GM18867 (cell line): ENCODE data around the gene NOS2.
"Not testable (repeated sequence)": the region's sequence is repeated elsewhere in the genome, so short reads cannot be mapped to it uniquely, and the experiment has no call there.

Experiments
- ATAC-seq: cut with Tn5 transposase; IDR thresholded peaks from one replicate; pipeline ENCODE4 v1.9.1; 2021; ENCODE audit warnings: mild to moderate bottlenecking, moderate library complexity; ENCODE audit not compliant: unreplicated experiment

Gene NOS2

DNA sequence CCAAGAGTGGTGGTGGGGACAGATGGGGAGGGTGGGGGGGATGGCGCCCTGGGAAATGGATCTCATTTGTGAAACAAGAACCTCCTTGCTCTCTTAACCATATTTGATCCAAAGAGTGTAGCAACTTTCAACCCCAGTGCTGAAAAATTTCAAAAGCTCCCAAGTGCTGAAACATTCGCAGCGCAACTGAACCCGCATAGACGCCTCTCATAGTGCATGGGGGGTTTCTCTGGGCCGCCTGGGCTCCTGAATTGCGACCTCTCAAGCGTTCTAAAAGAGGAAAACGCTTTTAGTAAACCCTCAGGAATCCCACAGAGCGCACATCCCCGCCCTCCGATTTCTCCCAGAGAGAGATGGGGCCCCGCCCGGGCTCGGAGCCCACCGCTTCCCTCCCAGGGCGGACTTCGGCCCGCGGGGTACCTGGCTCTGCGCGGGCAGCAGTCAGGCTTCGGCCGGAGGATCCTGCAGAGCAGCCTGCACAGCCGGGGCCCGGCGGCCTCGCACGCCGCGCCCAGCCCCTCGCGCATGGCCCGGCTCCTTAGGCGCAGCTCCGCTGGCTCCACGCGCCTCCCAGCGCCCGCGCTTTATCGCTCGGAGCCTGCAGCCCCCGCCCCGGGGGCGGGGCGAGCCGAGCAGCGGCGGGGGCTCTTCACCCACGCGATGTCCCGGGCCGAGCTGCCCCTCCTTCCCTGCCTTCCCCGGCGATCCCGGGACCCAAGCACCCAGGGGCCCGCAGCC is 7.0 kb downstream of the NOS2 start:
- ATAC-seq = no peak

DNA sequence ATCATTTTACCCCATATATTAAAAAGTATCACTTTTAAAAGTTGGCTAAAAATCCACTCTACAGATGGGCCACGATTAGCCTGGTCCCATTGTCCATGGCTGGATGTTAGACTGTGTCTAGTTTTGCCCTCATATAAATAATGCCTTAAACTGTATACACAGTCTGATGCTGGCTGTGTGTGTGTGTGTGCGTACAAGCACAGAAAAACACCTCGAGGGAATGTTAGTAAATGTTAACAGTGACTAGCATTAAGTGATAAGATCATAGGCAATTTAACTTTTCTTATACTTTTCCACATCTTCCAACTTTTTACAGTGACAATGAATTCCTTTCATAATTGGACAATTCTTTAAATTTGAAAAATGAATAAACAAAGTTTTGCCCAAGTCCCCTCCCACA is 8.2 kb downstream of the NOS2 start:
- ATAC-seq = no peak

DNA sequence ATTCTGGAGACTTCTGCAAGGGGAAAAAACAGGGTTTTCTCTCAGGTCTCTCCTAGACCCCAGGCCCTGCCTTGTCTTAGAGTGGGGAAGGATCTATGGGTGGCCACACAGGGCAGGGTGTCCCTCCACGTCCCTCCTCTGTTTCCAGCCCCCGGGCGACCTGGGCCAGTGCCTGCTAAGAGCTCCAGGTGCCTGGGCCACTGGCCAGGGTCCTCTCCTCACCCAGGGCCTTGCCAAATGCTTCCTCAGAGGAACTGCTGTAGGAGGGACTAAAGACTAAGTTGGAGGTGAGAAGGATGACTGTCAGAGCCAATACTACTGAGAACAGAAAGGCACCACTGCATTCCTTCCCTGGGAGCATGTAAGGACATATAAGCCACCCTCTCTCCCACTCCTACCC is 11.4 kb downstream of the NOS2 start:
- no peak for ATAC-seq

DNA sequence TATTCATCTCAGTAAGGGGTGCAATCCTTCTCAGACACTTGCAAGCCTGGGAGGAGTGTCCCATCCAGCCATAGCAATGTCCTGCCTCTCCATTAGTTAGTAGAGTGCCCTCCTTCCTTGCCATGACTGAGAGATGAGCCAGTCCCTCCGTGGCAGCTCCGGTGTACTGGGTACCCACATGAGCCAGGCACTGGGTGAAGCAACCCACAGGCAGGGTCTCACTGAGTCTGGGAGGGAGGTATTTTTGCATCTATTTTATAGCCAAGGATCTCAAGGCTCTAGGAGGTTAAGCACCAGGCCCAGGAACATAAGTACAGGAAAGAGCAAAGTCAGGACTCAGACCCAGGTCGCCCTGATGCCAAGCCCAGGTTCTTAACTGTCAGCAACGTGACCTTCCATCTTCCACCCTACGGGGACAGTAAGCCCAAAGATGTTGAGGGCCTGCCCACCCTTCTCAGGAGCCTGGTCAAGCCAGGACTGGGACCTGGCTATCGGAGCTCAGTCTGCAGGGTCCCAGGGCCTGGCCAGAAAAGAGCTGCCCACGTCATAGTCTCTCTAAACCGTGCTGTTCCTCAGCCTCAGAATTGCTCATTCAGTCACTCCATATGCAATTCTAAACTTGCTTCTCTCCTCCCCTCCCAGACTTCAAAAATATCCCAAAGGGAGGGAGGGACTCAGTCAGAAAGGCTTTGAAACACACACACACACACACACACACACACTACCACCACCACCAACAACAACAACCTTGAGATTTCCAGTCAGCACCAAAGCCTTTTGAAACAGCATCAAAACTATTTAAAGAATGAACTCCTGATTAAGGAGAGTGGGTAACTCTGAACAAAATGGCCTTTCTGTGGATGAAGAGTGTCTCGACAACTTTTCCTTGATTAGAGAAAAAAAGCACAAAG is 16.6 kb downstream of the NOS2 start:
- no peak for ATAC-seq

DNA sequence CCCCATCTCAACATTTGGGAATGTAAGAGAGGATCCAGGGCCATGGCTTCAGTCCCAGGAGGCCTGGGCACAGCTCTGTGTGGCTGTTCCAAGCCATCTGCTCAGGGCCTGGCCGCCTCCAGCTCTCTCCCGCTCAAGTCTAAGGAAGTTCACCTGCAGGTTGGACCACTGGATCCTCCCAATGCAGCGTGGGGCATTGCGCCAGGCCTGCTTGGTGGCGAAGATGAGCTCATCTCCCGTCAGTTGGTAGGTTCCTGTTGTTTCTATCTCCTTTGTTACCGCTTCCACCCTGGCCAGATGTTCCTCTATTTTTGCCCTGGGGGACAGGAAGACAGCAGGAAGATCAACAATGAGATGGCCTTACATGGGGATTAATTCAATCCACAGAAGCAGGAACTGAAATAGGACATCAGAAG is 17.5 kb downstream of the NOS2 start:
- ATAC-seq = no peak

DNA sequence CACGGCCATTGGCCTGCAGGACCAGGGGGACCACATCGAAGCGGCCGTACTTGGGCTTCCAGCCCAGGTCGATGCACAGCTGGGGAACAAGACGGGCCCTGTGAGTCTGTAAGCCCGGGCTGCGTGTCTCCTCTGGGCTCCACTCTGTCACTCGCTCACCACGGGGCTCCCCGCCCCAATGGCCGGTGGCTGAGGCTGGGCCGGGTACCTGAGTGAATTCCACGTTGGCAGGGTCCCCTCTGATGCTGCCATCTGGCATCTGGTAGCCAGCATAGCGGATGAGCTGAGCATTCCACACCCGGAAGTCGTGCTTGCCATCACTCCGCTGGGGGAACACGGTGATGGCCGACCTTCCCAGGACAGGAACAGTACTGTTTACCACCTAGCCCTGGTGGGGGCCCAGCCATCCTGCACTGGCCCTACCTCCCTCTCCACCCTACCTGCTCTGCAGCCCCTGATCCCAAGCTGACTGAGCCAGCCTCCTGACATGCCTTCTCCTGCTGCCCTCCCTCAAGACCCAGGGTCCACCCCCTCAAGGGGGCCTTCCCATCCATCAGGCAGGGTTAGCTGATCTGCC is 19.4 kb downstream of the NOS2 start:
- ATAC-seq = no peak

DNA sequence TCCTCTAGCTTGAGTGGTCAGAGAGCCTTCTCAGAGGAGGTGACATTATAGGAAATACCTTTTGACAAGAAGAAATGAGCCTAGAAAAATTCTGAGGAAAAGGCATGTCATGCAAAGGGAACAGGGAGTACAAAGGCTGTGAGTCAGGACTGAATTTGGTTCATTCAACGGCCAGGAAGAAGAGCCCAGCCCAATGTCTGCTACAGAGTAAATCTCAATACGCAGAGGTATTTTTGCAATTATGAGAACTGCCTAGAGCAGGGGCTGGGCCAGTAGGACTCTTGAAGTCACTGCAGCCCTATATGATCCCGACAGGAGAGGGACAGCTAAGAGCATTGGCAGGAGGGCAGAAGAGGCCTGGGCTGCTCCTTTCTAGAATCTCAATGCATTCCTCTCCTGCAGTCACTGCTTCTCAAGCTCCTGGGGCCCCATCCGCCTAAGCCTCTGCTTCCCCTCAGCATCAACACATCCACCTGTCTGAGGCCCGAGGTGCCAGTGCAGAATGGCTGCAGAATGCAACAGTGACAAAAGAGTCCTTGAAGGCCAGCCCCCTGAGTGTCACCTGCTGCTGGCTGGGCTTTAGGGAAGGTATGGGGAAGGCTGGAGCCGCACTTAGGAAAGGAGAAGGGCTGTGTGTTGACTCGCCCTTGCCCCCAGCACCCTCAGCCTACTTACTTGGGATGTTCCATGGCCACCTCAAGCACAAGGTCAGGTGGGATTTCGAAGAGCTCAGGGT is 20.1 kb downstream of the NOS2 start:
- ATAC-seq = no peak

DNA sequence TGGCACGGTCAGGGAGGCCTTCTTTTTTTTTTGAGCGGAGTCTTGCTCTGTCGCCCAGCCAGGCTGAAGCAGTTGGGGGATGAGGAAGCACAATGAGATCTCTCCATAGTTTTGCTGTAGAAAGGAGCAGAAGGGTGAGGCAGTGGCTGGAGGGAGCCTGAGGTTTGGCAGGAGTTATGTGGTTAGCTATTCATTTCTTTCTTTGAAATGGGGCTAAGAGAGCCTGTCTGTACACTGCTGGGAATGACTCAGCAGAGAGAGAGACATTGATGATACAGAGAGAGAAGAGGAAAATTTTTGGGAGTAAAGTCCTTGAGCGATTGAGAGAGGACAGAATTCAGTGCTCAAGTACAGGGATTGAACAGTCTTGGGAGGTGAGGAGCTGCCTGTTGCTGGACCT is 22.1 kb downstream of the NOS2 start:
- ATAC-seq = no peak

DNA sequence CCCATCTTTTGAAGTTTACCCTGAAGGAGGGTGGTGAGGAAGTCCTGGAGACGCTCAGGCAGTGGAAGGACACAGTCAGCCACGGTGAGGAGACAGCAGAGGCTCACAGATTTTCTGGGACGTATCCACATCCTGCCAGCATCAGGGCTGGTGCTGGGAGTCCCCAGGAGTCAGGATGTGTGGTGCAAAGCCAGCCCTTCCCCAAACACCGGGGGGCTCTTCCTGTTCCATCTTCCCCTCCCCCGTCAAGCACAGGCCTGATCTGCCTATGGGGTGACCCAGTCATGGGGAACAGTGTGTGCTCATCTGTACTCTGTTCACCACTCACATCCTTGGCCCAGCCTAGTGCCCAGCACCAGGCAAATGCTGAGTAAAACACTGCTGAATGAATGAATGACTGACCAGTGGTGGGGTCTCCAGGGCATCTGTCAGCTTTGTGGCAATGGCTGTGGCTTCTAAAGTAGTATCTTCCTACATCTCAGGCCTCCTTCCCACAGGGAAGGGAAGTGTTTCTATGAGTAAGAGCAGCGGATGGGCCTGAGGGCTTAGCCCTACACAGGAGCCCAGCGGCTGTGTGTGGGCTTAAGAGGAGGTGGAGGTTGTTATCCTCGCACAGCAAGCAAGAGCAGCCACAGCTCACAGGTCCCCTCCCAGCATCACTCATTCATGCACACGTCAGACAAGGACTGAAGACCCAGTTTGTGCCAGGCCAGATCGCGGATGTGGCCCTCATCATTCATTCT is 23.3 kb downstream of the NOS2 start:
- no peak for ATAC-seq

DNA sequence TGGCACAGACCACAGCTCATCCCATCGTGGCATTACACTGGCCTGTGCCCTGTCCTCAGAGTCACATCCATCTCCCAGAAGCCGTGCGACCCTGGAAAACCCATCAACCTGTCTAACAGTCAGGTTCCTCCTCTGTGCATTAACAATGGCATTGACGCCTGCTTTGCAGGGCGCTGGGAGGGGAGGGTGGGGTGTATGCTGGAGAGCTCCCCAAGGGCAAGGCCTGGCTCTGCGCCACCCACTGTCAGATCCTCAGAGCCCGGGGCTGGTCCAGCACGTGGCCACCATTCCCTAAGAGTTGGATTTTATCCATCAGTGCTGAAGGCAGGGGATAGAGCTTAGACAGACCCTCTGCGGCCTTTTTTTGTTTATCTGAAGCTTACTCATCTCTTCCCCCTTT is 28.7 kb downstream of the NOS2 start:
- ATAC-seq = no peak

DNA sequence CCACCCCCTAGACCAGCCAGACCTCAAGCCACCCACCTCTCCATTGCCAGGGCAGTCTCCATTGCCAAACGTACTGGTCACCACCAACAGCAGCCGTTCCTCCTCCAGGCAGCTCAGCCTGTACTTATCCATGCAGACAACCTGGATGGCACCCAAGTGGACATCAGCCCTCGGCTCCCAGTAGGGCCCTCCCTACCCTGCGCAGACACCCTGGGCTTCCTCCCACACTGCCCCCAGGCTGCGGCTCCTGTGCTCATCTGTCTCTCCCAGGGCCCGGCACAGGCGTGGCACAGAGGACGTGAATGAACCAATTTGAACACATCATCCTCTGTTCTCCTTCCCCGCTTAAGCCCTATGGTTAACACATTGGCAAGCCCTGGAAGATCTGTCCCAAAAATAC is 29.5 kb downstream of the NOS2 start:
- no peak for ATAC-seq

DNA sequence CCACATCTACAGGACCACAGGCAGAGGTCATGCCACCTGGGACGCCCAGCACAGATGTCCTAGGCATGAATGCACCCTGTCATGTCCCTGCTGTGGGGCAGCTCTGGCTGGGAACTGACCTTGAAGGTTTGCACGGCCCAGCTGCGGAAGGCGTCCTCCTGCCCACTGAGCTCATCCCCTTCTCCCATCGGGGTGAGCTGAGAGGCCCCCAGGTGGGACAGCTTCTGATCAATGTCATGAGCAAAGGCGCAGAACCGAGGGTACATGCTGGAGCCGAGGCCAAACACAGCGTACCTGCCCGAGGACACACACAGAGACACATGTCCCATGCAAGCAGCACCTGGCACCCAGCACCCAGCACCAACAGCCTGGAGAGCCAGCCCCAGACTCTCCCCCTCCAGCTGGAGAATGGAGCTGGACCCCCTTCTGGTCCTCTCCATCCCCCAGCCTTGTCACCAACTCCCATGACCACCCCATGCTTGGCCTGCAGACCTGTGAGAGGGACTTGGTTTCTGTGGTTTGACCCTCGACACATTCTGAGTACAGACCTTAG is 31.4 kb downstream of the NOS2 start:
- ATAC-seq = no peak

DNA sequence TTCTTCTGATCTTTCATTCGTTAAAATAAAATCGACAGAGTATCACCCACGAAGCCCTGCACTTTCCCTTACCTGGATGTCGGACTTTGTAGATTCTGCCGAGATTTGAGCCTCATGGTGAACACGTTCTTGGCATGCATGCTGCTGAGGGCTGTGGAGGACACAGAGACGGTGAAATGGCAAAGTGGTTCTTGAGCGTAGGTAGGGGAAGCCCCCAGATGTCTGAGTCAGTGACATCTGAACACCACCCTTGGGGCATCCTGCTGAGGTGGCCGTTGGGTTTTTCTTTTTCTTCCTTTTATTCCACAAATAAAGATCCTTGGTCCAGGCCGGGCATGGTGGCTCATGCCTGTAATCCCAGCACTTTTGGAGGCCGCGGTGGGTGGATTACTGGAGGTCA is 33.9 kb downstream of the NOS2 start:
- no peak for ATAC-seq

DNA sequence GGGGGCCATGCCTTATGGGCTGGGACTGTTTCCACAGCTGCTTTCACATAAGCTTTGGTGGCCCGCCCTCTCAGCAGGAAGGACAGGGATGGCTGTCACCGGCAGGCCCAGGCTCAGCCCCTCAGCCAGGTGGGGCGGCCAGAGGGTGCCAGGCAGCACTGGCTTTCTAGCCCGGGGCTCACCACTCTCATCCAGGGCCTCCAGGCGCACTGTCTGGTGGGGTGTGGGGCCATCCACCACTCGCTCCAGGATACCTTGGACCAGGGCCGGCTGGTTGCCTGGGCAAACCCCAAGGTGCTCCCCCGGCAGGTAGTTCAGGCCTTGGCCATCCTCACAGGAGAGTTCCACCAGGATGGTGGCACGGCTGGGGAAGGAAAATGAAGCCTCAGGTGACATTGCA is 35.0 kb downstream of the NOS2 start:
- no peak for ATAC-seq

DNA sequence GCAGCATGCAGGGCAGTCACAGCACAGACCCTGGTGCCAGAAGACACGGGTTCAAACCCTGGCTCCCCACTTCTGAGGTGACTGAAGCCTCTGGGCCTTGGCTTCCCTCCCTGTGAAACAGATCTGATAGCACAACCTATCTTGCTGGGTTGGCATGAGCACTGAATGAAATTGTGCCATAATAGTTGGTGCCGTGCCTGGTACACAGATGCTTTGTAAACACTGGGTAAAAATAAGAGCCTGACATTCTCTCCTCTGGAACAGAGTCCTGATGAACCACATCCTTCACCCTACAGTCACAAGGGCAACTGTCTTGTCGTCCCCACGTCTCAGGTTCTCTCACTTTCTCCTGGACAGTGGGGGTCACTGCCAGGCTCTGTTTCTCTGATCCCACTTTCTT is 35.7 kb downstream of the NOS2 start:
- ATAC-seq = no peak

DNA sequence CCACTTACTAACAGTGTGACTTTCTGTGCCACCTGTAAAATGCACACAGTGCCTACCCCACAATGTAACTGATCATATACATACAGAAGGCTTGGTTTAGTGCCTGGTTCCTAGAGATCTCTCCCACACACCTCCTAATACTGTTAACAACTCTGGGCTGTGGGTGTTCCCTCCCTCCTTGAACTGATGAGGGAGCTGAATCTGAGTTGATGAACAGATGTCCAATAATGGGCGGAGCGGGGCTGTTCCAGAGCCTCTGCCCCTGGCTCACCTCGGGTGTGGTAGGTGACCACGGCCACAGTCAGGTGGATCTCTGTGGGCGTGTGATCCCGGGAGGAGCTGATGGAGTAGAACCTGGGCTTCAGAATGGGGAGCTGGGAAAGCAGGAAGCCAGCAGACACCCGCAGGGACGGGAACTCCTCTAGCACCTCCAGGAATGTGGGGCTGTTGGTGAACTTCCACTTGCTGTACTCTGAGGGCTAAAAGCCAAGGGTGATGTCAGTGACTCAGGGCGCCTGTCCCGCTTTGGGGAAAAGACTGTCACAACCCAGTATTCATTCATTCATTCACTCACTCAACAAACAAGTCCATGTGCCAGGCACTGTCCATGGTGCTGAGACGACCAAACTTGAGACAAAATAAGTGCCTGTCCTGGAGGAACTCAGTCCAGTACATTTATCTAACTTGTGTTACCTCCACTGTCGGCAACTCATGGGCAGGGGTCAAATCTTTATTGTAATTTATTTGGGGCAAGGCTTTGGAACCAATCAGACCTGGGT is 37.6 kb downstream of the NOS2 start:
- ATAC-seq = no peak

DNA sequence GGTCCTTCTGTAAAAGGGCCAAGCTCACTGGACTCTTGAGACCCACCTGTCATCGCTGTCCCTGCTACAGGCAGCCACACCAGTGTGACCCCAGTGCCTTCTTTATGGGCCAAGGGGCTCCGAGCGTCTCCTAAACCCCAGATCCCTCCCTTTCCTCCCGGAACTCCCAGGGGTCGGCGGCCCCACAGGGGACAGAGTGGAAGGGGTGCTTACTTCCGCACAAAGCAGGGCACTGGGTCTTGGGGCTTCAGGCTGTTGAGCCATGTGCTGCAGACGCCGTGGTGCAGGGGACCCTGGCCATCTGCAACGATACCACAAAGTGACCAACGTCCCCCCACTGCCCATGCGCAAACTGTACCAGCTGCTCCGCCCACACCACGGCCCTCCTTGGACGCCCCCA is 39.4 kb downstream of the NOS2 start:
- not testable (repeated sequence) for ATAC-seq

DNA sequence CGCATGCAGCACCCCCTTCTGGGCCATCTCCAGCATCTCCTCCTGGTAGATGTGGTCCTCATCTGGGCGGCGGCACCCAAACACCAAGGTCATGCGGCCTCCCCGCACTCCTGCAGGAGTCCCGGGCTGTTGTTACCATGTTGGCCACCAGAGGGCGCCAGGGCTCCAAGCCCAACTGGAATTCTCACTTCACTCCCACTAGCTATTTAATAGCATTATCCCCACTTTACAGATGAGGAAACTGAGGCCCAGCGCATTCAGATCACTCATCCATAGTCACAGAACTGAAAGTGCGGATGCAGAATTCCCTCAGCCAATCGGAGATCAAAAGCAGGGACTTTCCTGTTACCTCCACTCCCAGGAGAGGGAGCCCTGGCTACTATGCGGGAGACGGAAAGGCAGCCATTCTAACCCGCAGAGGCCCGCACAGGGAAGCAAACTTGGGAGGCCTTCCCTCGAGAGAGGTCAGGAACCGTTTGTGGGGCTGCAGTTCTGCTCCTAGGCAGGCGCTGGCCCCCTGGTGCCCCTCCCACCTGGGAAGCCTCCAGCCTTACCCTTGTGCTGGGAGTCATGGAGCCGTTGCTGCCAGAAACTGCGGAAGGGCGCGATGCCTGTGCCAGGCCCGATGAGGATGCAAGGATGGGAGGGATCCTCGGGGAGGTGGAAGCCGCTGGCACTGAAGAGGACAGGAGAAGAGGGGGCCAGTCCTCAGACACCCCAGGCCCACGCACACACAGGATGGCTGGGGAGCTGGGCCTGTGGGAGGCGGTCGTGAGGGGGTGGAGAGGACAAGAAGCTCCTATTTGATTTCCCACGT is 40.1 kb downstream of the NOS2 start:
- no peak for ATAC-seq

DNA sequence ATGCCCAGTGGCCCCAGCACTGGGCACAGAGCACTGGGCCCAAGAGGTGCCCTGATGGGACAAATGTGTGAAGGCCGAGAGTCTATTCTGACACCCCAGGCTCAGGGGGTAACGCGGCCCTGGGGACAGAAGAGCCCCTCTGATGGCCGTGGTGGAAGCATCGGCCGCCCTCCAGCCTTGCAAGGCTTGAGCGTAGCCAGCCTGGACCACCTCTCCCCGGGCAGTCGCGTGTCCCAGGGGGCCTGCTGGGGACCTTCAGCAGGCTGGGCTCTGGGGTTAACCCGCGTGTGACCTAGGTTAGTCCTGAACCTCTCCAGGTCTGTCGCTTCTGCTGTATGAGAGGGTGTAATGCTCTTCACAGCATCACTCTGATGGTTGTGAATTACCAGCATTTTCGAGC is 40.8 kb downstream of the NOS2 start:
- ATAC-seq = no peak
